Stimulated activated naive CD8-positive, alpha-beta T cell treated with anti-CD3 and anti-CD28 coated beads, Interleukin-15, Interleukin-2, amounts not matched to agents 100 U/mL and 50 U/mL, for 24 hours (primary cell): Measurements from ENCODE around the gene TMEM179B.

Source experiments
- ATAC-seq: fragments of 150-1000 bp; cut with Tn5 transposase; one replicate; pipeline ENCODE4 v1.10.0; 2021
- DNase-seq: peaks from one replicate; pipeline ENCODE4 v3.0.0; 2021

TMEM179B gene

GRCh38 chr11:62832336-62833234 is 45.4 kb downstream of the TMEM179B start, which contains the start of gene TEX54:
TSS of gene TEX54 (minus strand) at chr11:62832841.
- peak; percentile 0 for ATAC-seq

GRCh38 chr11:62835336-62835735 is 48.1 kb downstream of the TMEM179B start:
- no peak for ATAC-seq
- DNase-seq, result no peak

More at GRCh38 chr11:62832336-62833234, 45.4 kb downstream of the TMEM179B start, which contains the start of gene TEX54:
- DNase-seq, result no peak

GRCh38 chr11:62839050-62839945 is 52.1 kb downstream of the TMEM179B start, which contains the start of gene WDR74:
TSS of gene WDR74 (minus strand) at chr11:62839590. CDS start at chr11:62839570, 20 bp downstream.
- DNase-seq (peak; percentile 92), ATAC-seq (peak; percentile 49)
